ENCODE results near the gene IQSEC3.
"Not testable (repeated sequence)": the region's sequence is repeated elsewhere in the genome, so short reads cannot be mapped to it uniquely, and the experiment has no call there.

IQSEC3 gene

DNA sequence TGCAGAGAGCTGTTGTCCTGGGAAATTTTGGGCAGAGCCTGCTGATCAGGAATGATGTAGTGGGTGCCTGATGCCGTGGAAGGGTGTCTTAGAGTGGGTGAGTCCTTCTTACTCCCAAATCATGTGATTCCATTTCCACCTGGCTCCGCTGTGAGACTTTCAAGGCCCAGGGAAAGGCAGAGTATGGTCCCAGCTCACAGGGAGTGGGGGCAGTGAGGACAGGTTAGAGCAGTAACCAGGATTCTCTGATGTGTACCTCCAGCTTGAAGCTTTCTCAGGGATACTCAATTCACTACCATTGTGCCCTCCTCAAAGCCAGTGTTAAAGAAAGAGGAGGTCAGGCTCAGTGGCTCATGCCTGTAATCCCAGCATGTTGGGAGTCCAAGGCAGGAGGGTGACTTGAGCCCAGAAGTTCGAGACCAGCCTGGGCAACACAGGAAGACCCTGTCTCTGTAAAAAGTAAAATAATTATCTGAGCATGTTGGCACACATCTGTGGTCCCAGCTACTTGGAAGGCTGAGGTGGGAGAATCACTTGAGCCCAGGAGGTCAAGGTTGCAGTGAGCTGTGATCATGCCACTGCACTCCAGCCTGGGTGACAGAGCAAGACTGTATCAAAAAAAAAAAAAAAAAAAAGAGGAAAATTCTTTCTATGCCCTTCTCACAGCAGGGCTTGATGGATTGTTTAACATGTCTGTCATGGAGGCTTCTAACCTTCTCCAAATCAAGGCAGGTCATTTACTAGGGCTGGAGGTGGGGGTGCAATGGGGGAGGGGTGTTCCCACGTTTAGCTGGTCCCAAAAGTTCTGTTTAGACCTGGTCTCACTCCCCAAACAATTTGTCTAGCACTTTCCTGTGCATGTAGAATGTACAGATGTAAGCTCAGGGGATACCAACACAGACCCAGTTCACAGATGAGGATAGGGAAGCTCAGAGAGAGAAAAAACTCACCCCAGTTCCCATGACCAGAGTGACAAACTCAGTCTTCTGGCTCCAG lies 12.5 kb upstream of the IQSEC3 start:
- DNase-seq, result no peak

DNA sequence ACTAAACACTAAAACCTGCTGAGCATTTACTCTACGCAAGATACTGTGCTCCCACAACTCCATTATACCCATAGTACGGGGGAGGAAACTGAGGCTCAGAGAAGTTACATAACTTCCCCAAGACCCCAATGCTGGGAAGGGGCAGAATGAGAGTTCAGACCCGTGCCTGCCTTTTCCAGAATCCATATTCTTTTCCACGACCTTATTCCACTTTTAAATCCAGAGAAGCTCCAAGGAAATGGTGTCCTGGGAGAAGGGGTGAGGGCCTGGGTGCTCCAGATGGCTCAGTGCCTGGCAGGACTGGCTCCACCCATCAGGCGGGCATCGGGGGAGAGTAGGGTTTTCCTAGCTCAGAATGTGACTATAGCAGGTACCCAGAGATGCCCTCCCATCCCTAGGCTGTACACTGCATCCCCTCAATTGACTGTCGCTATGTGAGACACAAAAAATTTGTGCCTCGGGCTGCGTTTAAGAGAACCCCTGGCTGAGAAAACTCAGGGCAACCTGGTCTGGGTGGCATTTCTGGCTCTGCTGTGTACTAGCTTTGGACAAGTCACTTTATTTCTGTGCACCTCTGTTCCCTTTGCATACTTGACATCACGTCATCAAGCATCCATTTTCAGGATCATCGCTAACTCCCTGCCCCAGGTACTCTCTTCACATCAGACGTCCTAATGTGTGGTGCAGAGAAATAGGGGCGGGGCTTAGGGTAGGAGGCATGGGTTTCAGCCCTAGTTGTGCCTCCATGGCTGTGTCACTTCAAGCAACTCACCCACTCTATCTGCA lies 11.6 kb upstream of the IQSEC3 start:
- no peak for DNase-seq

DNA sequence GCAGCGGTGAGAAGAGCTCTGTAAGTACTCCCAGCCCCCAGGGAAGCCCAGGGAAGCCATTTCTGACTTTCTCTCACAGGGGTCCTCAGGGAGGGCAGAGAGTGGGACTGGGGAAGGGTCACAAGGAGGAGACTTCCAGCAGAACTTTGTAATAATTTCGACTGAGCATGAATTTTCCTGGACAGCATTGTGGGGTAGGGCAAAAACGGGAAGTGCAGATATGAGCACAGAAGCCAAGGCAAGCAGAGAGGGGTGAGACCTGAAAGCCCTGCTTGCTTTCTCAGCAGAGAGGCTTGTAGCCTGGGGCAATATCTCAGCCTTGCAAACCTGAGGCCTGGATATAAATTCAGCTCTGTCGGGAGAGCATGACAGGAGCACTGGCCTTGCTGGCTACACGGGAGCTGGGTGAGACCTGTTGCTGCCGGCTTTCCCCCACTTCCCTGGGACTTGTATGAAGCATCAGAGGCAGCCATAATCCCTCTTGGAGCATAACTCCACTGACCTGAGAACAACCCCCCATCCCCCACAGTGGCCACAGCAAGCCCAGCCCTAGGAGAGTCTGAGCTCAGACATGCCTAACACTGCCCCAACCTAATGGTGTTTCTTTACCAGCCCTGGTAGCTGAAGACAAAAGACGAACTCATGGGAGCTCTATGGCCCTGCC lies 9.8 kb upstream of the IQSEC3 start:
- DNase-seq, result no peak

DNA sequence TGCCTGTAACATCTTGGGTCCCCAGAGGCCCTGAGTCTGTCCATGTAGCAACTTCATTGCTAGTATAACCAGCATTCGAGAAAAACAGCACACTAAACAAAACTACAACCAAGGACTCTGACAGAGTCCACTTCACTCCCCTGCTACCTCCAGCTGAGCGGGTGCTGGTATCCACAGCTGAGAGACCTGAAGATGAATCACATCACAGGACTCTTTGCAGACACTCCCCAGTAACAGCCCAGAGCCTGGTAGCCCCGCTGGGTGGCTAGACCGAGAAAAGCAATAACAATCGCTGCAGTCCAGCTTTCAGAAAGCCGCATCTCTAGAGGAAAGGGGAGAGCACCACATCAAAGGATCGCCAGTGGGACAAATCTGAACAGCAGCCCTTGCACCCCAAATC lies 9.0 kb upstream of the IQSEC3 start:
- DNase-seq, result no peak

DNA sequence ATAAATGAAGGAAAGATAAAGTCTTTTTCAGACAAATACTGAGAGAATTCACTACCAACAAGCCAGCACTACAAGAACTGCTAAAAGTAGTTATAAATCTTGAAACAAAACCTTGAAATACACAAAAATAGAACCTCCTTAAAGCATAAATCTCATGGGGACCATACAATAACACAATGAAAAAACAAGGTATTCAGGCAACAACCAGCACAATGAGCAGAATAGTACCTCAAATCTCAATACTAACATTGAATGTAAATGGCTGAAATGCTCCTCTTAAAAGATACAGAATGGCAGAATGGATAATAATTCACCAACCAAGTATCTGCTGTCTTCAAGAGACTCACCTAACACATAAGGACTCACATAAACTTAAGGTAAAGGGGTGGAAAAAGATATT lies 7.7 kb upstream of the IQSEC3 start:
- no peak for DNase-seq

DNA sequence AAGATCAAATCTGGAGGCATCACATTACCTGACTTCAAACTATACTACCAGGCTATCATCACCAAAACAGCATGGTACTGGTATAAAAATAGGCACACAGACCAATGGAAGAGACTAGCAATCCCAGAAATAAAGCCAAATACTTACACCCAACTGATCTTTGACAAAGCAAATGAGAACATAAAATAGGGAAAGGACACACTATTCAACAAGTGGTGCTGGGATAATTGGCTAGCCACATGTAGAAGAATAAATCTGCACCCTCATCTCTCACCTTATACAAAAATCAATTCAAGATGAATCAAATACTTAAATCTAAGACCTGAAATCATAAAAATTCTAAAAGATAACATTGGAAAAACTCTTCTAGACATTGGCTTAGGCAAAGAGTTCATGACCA lies 4.7 kb upstream of the IQSEC3 start:
- DNase-seq, result not testable (repeated sequence)

DNA sequence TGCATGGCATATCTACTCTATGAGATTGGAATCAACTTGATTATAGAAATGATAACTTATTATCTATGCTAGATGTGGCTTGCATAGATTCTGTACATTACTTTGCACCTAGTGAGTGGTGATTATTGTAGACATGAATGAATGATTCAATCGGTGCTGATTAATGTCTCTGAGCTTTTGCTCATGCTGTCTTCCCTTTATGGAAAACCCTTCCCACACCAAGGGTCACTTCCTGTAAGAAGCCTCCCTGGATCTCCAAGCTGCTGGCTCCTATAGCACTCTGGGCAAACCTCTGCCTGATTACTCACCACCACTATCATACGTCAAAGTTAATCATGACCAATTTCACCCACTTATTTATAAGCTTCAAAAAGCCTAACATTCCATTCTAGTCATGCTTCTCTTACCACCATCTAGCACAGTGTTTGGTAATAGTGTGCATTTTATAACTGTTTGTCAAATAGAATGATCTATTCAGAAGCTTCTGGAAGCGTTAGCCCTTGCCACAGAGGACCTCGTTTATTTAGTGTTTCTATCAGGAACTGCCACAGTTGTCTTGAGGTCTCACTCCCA lies 990 bp upstream of the IQSEC3 start:
- DNase-seq, result not testable (repeated sequence)

DNA sequence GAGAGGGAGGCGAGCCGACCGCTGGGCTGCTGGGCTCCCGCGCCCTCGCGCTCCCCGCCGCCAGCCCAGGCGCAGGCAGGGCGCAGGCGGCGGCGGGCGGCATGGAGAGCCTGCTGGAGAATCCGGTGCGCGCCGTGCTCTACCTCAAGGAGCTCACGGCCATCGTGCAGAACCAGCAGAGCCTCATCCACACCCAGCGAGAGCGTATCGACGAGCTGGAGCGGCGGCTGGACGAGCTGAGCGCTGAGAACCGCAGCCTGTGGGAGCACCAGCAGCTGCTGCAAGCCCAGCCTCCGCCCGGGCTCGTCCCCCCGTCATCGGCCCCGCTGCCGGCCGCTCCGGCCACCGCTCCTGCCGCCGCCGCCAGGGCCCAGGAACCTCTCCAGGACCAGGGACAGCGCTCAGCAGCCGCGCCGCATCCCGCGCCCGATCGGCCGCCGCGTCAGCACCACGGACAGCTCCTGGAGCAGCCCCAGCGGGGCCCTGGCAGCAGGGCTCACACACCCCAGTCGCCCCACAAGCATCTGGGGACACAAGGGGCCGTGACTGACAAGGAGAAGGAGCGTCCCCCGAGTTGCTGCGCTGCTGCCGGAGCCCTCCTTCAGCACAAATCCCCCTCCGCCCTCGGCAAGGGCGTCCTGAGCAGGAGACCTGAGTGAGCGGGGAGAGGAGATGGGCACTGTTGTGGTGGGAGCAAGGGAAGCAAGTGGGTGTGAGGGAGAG lies 376 bp downstream of the IQSEC3 start:
- not testable (repeated sequence) for DNase-seq

DNA sequence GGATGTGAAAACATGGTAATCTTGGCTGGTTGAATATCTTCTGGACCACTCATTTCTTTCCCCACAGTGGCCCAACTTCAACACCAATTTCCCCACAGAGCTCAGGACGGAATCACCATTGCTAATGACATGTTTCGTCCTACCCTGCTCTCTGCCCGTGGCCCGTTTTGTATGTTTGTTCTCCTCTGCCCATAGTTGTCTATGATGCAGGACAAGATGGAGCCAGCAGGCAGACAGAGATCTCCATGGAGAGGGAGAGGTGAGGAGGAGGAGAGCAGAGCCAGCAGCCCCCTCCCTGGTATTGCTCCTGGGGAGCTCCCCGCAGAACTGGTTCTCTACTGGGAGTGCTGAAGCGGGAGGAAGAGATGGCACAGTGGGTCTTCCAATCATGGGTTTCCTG lies 3.1 kb downstream of the IQSEC3 start:
- DNase-seq, result not testable (repeated sequence)

DNA sequence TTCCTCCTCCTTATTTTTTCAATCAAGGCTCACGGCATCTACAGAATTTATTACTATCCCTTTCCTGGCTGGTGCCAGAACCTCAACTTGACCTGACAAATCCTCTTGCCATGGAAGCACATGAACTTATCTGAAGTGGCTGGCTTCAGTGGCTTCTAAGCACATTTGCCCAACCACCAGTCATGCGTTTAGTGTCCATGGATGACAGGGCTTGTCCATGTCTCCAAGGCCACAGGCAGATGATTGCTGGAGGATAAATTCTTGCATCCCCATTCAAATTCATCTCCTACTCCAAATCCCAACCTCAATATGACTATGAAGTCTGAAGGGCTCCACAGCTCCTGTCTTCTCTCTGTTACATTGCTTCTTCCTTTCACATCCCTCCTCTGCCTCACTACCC lies 4.0 kb downstream of the IQSEC3 start:
- DNase-seq, result not testable (repeated sequence)

DNA sequence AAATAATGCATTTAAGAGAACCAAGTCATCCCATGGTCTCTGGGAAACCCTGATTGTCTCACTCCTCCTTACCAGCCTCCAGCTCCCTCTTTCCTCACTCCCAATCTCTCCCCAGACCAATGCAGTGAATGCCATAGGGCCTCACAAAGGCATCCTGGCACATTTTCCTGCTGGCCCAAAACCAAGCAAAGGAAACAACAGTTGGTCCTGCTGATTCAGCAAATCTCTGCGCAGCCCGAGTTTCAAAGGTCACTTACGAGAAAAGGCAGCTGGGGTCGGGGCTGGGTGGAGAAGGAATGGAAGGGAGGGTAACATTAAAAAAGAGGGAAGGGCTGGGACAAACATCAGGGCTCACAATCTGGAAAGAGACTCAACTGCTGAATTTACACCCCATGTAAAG lies 5.5 kb downstream of the IQSEC3 start:
- DNase-seq, result not testable (repeated sequence)

DNA sequence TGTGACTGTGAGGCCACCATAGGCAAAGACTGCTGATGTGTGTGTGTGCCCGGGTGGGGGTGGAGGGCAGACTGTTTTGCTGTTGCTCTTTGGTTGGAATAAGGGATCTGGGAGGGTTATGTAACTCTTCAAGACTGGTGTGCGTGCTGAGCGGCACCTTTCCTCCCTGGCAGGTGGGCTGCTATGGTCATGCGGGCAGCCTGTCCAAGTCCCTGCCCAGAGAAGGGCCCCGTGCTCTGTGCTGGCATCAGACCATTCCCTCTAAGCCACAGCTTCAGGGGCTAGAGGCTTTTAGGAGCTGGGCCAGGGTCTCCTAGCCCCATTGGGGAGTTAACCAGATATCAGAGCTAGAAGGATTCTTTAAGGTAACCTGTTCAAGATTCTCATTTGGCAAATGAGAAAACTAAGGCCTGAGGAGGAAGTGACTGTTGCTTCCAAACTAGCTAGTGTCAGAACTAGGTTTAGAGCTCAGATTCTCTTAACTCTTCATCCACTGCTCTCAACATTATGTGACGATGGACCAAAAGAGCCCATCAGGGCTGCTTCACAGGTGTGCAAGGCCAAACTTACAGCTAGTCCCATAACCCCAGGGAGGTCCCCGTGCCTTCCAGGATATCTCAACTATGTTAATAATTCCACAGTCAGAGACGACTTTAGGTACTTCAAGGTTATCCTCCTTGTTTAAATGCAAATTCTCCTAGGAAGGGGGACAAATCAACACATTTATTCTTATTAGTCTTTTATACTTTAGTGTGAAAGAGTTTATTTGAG lies 8.0 kb downstream of the IQSEC3 start:
- not testable (repeated sequence) for DNase-seq

DNA sequence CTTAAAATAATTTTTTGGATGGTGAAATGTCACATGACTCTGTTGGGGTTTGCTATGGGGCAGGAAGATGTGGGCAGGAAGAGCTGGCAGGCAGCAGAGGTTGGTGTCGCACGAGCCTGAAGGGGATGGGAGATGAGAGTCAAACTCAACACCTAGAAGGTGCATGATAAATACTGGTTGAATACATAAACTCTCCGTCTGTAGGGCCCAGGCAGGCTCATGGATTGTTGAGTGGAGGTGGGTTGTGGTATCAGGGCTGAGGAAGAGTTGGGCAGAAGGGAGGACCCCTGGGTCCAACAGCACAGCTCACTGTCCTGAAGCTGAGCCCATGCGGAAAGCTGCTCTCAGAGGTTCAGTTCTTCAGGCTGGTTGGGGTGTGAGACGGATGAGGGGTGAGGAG lies 9.0 kb downstream of the IQSEC3 start:
- not testable (repeated sequence) for DNase-seq

DNA sequence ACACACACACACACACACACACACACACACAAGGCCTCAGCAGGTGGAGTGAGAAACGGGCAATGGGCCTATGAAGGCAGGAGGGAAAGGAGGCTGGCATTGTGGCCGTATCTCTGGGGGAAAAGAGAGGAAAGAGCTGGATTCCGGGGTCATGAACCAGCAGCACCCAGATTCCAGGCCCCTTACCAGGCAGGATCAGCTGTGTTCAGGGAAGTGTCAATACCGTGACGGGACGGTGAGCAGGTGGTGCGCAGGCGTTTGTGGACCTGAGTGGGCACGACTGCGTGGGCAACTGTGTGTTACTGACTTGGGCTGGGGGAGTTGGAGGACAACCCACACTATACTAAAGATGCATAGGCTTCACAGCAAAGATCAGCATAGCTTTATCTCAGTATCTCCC lies 9.5 kb downstream of the IQSEC3 start:
- not testable (repeated sequence) for DNase-seq

DNA sequence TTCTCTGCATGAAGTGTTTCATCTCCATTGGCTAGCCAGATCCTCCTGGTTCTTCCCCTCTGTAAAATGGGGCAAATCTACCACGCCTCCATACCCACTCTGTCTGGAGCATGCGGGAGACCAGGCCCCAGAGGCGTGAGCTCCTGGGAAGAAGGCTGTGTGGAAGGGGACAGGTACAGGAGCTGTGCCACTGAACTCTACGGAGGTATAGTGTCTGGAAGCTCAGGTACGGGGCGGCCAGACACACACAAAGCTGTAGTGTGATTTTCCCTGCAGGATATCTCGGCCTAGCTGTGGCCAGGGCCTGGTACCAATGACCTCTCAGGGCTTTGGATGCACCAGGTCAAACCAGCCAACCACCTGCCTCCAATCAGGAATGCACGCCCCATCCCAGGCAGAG lies 10.0 kb downstream of the IQSEC3 start:
- not testable (repeated sequence) for DNase-seq

DNA sequence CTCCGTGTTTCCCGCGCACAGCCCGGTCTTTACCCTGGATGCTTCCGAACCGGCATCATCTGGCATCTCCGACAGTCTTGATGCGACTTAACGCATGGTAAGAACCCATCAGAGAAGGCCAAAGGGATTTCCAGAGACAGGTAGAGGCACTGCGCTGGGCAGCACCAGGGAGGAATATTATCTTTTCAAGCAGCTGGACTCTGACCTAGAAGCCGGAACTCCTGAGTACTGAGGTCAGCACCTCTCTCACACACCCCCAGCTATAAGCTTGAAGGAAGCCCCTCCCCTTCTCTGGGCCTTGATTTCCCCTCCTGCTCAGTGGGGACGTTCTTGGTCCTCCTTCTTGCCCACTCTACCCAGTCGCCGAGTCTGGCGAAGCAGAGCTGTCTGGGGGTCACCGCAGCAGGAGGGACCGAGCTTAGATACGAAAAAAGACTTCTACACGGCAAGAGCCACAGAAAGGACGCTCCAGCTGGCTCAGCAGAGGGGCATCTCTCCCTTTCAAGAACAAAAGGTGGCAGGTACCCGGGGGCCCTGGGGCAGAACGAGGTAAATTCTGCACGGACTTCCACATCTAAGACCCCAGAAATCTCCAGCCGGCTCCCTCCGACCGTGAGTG lies 10.6 kb downstream of the IQSEC3 start:
- DNase-seq, result not testable (repeated sequence)

DNA sequence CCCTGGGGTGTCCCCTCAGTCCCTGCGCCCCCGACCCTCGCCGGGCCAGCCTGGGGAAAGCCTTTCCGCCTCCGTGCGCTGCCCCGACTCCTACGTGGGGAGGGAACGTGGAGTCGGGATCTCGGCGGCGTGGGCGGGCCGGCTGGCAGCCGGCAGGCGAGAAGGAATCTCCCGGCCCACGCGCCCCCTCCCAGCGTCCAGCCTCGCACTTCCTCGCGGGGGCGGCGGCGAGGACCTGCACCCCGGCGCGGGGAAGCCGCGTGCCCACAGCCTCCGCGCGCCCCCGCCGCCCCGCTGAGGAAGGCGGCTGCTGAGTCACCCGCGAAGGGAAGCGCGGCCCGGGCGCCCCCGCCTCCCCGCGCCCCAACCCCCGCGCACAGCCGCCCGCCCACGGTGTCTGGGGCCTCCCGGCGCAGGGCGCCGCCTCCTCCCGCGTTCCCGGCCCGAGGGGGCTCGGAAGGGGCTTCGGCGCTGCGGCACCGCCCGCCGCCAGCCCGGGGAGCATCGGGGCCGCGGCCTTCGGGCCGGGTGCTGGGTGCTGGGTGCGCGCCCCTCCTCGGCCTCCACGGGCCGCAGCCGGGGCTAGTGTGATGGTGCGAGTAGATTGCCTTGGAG lies 11.3 kb downstream of the IQSEC3 start:
- DNase-seq, result not testable (repeated sequence)

DNA sequence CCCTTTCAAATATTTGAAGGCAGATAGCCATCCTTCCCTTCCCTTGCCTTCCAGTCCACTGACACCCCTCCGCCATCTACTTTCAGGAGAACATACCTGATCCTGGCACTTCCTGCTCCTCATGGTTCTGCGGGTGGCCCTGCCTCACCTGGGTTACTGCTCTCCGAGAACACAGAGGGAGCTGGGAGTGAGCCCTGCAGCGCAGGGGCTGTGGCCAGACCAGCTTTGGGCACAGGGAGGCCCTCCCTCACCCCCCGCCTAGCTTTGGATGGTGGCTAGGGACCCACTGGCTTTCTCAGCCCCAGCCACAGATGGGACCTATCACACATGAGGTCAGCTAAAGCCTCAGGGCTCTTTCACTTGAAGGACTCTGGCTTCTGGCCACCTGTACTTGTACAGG lies 12.4 kb downstream of the IQSEC3 start:
- no peak for DNase-seq

DNA sequence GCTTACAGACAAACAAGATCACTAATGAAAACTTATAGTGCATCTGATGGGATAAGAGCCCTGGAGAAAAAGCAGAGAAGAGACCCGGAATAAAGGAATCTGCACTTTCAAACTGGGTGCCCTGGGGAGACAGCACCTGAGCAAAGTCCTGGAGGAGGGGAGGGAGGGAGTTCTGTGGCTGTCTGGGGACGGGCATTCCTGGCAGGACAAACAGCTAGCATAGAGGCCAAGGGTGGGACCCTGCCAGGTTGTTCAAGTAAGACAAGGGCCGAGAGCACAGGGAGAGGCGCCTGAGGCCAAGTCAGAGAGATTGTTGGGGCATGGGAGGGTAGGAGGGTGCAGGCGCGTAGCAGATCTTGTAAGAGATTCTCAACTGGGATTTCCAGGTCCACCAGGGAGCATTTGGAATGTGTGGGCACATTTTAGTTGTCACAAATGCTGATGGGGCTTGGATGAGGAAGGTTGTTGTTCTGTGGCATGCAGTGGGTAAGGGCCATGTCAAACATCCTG lies 14.2 kb downstream of the IQSEC3 start:
- DNase-seq, result no peak

DNA sequence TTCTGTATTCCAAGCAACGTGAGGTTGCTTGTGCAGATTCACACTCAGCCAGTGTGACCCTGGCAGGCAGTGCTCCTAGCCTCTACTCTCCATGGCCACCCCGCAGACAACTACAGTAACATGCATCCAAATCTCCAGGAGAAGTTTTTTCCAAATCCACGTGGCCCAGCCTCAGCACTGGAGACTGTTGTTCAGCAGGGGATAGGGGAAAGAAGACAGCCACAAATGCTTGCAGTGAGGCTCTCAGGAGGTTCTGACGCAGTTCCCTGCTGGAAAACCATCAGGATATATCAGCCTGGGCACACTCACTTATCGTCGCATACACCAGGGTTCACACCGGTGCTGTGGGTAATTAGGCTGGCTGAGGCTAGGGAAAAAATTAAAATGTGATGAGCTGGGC lies 16.2 kb downstream of the IQSEC3 start:
- DNase-seq, result no peak

Data from activated naive CD4-positive, alpha-beta T cell treated with Interleukin-2 at 50 U/mL for 16 hours (primary cell).